Stimulated activated CD4-positive, alpha-beta T cell treated with anti-CD3 and anti-CD28 coated beads, Interleukin-4, amount 100 ng/mL, for 24 hours (primary cell): ENCODE results near the gene HLF.

Experiments used
- DNase-seq: peaks from one replicate; pipeline ENCODE4 v3.0.0-alpha.2; 2020

Gene HLF

DNA sequence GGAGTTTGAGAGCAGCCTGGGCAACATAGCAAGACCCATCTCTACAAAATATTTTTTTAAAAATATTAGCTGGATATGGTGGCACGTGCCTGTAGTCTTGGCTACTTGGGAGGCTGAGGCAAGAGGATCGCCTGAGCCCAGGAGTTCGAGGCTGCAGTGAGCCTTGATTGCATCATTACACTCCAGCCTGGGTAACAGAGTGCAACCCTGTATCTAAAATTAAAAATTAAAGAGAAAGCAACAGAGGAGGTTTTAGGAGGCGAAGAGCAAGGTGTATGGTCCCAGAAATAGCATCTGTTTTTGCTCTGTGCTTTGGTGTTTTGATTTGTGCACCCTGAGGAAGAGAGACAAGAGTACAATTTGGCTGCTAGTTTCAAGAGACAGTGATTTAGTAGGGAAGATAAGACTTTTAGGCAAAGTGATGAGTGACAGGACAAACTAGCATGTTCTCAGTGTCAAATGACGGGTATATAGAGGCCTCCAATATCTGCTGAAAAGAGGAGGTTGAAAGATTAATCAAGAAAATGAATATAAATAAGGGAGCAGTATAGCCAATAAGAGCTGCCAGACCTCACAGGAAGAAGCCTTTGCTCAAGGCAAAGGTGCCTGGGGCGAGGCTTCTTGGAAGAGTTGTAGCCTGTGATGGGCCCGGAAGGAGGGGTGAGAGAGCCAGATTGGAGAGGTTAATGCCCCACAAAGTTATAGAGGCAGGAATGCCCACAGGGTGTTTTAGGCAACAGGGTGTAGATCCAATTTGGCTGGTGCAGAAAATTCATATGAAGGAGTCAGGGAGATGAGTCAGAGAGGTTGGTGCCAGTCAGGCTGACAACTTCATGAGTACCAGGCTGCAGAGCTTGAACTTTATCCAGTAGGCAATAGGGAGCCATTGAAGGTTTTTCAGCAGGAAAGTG is 11.4 kb downstream of the HLF start:
- no peak for DNase-seq

- no peak for DNase-seq
Observed at GRCh38 chr17:55278173-55278961, 13.6 kb downstream of the HLF start.

- DNase-seq = no peak
Observed at GRCh38 chr17:55279203-55279602, 14.4 kb downstream of the HLF start.

DNA sequence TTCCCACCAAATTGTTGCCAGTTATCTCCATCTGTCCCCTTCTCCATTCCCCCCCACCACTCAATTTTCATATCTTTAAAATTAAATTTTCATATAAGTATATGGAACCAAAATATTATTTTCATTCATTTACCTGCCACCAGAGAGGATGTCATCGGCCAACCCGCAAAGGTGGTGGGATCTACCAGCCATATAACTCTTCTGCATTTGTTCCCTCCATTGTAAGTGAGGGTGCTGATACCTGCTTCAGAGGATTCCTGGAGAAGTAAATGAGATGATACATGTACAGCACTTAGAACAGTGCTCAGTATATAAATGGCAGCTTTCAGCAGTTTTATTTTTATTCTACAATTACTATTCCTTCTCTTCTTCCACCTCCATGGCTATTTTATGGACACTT is 15.0 kb downstream of the HLF start:
- no peak for DNase-seq

DNA sequence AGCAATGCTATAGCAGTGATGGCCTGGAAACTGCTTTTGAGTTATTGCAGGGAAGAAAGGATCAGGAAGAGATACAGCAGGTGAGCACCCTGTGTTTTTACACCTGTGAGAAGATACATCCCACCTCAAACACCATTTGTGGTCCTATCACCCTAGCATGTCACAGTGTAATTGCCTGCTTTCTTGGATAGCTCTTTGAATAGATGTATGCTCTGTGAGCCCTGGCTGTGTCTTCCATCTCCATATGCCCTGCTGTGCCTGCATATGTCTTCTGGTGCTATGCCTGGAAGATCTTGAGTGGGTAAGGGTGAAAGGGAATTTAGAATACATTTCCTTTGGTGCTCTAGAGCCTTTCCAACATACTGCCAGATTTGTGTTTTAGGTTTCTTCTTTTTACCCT is 15.5 kb downstream of the HLF start:
- DNase-seq = no peak

GRCh38 chr17:55281649-55282378 is 17.1 kb downstream of the HLF start:
- DNase-seq = no peak

DNA sequence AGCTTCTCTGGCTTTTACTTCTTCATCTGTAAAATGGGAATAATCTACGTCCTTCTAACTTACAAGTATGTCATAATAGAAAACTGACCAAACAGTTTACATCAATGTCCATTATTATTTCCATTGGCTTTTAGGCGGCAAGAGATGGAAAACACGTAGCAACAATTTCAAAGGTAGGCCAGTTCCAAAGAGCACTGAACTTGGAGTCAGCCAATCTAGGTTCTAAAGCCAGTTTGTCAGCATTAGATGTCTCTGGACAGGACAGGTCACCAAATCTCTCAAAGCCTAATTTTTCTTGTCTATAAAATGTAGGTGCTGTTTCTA is 17.6 kb downstream of the HLF start:
- DNase-seq = no peak

DNA sequence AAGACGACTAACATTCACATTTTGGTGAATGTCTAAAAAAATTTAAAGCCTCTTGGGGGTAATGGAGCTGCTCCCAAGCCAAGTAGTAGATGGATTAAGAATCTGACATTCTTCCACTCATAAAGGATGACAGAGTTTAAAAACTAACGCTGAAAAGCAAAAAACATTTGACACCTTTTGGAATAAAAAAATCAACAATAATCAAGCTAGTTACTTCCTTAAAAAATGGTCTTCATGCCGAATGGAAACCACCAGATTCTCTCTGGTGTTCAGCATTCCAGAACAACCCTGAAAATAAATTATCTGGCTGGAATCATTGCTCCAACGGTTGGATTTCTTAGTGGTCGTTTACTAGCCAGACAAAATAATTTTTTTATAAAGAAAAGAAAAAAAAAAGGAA is 18.0 kb downstream of the HLF start:
- DNase-seq = no peak

DNA sequence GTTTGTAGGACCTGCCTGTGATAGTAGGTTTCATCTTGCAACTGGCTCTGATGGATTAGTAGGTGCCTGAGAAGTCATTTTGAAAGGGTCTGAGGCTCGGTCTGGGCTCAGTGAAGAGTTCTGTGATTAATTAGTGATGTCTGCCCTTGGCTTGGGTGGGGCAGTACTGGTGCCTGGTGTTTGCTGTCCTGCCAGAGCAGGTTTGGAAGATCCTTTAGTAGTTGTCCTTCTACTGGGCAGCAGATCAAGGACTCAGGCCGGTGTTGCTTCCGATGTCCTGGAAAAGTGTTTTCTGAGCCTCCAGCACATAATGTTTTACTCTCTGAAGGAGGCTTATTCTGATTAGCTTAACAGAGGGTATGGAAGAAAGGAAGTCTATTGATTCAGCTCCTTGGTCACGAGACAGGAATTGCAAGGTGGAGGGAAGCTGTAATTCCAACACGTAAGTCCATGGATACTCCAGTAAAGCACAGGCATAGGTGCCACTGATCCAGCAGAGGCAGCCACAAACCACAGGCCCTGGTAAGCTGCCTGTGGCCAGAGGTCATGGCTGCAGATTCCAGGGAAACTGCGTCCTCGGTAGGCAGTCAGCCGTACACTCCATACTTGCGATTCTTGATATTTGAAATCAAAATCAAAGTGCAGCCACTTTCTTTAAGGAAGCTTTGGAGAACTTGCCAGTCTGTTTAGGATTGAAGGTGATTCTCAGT is 18.7 kb downstream of the HLF start:
- DNase-seq = no peak

- no peak for DNase-seq
Observed at GRCh38 chr17:55284001-55284884, 19.5 kb downstream of the HLF start.

DNA sequence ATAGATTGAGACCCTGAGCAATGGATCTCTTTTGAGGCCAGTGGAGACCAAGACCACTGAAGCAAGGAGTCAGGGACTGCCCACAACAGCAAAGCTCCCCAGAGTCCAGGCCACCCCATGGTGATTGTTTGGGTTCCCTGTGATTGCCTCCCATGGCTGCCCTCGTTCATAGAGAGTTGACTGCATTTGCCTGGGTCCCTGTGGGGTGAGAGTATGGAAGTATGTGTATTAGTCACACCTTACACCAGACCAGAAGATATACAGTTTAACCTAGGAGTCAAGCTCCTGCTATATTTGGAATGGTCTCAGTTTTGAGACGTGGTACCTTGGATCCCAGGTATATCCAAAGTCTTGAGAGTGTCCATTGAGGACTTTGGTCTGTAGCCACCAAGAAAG is 20.2 kb downstream of the HLF start:
- DNase-seq = no peak

DNA sequence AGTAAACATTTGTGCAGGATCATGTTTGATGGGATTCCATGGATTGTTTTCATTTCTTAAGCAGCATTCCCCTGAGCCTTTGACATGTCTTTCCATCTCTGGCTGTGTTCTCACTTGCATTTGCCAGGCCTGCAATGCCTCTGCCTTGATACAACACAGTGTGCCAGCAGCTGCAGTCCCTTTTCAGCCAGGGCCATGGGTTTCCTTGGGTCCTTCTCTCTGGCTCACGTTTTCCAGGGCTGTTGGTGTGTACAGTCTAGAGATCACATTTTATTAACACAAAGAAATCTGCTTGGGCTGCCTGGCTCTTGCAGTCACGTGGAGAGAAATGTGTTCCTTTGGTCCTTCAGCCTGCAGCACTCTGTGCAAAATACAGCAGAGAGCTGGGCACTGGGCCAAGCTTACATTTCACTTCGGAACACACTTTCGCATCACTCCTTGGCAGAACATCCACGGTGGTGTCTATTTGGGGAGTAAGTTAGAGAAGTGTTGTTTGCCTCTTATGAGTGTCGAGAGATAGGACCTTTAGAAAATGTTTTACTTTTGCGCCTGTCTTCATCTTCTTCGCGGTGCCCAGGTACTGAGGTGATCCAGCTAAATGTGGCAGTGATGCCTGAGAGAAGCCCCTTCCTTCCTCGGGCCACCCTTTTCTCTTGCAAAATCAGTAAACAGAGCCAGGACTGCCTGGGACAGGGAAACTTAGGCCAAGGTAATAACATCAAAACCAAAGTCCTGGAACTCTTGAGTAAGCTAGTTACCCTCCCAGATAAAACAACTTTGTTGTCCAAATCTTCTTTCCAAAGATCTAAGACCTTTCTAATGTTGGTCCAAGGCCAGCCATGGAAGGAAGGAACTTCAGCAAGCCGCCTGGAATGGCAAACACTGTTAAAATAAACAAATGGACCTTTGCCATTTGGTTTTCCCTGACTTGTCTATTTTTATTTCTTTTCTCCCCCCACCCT is 20.9 kb downstream of the HLF start:
- DNase-seq = no peak

DNA sequence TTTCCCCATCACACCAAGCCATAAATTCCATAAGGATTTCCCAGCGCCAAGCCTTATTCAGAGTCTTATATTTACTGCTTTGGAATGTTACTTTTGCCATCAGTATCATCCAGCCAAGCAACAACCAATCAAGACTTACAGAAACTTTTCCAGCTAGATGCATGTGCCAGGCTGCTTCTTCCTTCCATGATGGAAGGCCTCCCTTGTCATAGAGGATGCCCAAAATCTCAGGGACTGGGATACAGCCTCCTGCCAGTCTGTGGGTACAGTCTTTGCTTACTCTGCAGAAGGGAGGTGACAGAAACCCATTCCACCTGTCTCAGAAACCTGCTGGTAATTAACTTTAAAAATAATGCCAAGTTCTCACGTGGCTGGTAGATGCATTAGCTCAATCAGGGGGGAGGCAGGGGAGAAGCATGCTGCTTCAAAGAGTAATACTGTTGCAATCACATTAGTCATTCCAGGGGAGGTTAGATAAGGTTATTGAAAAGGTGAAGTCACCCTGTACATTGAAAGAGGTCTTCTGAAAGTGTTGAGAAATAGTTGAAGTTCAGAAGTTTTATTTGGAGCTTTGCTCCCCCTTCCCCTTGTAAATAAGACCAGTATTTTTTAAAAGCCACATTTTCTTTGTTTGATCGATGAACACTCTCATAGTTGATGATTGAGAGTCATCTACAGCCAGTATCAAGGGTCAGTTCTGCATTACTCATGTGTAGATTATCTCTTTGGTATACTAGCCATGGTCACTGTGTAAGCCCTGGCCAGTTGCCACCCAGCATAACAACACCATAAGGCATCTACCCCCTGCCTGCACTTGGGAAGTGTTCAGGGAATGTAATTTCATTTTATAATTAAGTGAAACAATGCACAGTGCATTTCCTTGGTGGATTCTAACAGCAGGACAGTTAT is 22.2 kb downstream of the HLF start:
- DNase-seq = no peak

- DNase-seq = no peak
Observed at GRCh38 chr17:55288356-55289105, 23.8 kb downstream of the HLF start.

DNA sequence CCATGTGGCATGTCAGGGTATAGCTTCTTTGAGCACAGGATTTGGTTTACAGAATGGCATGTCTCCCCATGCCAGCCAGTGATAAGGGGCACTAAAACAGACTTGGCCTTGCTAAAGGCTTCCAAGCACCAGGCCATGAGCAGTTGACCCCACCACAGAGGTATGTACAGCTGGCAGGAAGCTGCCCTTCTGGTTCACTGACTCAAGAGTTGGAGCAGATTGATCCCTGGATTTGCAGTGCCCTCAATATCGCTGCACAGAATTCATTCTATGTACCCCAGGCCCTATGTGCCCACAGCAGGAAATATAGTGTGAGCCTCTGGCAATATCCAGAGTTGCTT is 24.3 kb downstream of the HLF start:
- no peak for DNase-seq

- no peak for DNase-seq
Observed at GRCh38 chr17:55289978-55290377, 25.2 kb downstream of the HLF start.

DNA sequence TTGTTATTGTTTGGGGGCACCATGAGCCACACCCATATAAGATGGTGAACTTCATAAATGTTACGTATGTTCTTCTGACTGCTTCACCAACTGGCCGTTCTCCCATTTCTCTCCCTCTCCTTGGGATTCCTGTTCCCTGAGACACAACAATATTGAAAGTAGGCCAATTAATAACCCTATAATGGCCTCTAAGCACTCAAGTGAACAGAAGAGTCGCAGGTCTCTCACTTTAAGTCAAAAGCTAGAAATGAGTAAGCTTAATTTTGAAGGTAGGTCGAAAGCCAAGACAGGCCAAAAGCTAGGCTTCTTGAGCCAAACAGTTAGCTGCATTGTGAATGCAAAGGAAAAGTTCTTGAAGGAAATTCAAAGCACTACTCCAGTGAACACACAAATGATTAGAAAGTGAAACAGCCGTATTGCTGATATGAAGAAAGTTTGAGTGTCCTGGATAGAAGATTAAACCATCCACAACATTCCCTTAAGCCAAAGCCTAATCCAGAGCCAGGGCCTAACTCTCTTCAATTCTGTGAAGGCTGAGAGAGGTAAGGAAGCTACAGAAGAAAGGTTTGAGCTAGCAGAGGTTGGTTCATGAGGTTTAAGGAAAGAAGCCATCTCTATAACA is 25.8 kb downstream of the HLF start:
- no peak for DNase-seq

DNA sequence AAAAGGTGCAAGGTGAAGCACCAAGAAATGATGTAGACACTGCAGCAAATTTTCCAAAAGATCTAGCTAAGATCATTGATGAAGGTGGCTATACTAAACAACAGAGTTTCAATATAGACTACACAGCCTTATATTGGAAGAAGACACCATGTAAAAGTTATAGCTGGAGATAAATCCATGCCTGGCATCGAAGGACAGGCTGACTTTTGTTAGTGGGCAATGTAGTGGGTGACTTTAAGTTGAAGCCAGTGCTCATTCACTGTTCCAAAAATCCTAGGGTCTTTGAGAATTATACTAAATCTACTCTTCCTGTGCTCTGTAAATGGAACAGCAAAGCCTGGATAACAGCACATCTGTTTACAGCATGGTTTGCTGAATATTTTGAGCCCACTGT is 26.4 kb downstream of the HLF start:
- DNase-seq = no peak

DNA sequence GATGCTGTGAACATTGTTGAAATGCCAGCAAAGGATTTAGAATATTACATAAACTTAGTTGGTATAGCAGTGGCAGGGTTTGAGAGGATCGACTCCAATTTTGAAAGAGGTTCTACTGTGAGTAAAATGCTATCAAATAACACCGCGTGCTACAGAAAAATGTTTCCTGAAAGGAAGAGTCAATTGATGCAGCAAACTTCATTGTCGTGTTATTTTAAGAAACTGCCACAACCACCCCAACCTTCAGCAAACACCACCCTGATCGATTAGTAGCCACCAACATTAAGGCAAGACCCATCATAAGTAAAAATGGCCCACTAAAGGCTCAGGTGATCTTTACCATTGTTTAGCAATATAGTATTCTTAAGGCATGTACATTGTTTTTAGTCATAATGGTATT is 27.3 kb downstream of the HLF start:
- DNase-seq = no peak
